DMS153 treated with DMSO at 0.1 percent for 48 hours (cell line): ENCODE data around the gene TMEM132C.

Experiments
- DNase-seq: peaks from one replicate; lab custom pipeline; 2025; ENCODE audit not compliant: unreplicated experiment; lab: John Stamatoyannopoulos, UW

TMEM132C gene

GRCh38 chr12:128654468-128654867 lies 387.5 kb downstream of the TMEM132C start:
- DNase-seq = no peak

- DNase-seq = no peak
These were observed 390.4 kb downstream of the TMEM132C start for GRCh38 chr12:128657378-128657777.

- DNase-seq = no peak
These were observed 393.7 kb downstream of the TMEM132C start for GRCh38 chr12:128660532-128661225.

- DNase-seq = no peak
These were observed 394.2 kb downstream of the TMEM132C start for GRCh38 chr12:128661226-128661569.

- DNase-seq = peak; percentile 65
These were observed 395.1 kb downstream of the TMEM132C start for GRCh38 chr12:128662101-128662500.

- DNase-seq = no peak
These were observed 397.5 kb downstream of the TMEM132C start for GRCh38 chr12:128664501-128664900.

- no peak for DNase-seq
These were observed 400.2 kb downstream of the TMEM132C start for GRCh38 chr12:128667193-128667592.

- DNase-seq = no peak
These were observed 404.6 kb downstream of the TMEM132C start for GRCh38 chr12:128671528-128672042.

GRCh38 chr12:128672428-128672827 lies 405.5 kb downstream of the TMEM132C start:
- no peak for DNase-seq

- DNase-seq = no peak
These were observed 405.9 kb downstream of the TMEM132C start for GRCh38 chr12:128672893-128673292.

GRCh38 chr12:128675576-128675975 lies 408.6 kb downstream of the TMEM132C start:
- DNase-seq = no peak

GRCh38 chr12:128680555-128680954 lies 413.6 kb downstream of the TMEM132C start:
- no peak for DNase-seq

GRCh38 chr12:128682548-128683275 lies 415.7 kb downstream of the TMEM132C start:
- DNase-seq = no peak

GRCh38 chr12:128684352-128684751 lies 417.4 kb downstream of the TMEM132C start:
- no peak for DNase-seq

GRCh38 chr12:128685903-128686475 lies 419.0 kb downstream of the TMEM132C start:
- no peak for DNase-seq

- no peak for DNase-seq
These were observed 420.9 kb downstream of the TMEM132C start for GRCh38 chr12:128687851-128688250.

GRCh38 chr12:128690641-128691040 lies 423.7 kb downstream of the TMEM132C start:
- DNase-seq = no peak

GRCh38 chr12:128693115-128693514 lies 426.1 kb downstream of the TMEM132C start:
- no peak for DNase-seq

GRCh38 chr12:128693771-128694170 lies 426.8 kb downstream of the TMEM132C start:
- DNase-seq = no peak

GRCh38 chr12:128694445-128694844 lies 427.5 kb downstream of the TMEM132C start:
- no peak for DNase-seq

- DNase-seq = no peak
These were observed 428.7 kb downstream of the TMEM132C start for GRCh38 chr12:128695697-128696096.
